HG03460 (cell line): ENCODE results near the gene AGAP1.

Experiments used
- ATAC-seq: cut with Tn5 transposase; IDR thresholded peaks from one replicate; pipeline ENCODE4 v1.9.1; 2021; ENCODE audit not compliant: unreplicated experiment

AGAP1 gene

GRCh38 chr2:235726554-235726953, 232.7 kb downstream of the AGAP1 start:
- ATAC-seq, result no peak

DNA sequence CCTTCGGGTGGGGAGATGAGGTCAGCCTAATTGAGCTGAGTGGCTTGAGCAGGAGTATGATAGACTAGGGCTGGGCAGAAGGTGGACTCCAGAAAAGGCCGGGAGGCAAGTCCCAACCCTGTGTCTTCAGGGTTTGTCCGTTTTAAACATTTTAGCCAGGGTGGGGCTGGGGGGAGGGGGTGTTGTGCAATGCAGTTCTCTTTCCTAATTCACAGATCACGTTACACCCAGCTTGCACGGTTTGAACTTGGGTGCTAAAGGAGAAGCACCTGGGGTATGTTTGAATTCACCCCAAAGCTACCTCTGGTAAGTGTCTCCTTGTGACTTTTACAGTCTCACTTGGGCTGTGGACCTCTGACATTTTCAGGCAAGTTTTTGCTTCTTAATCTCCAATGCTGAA, 233.3 kb downstream of the AGAP1 start:
- no peak for ATAC-seq

DNA sequence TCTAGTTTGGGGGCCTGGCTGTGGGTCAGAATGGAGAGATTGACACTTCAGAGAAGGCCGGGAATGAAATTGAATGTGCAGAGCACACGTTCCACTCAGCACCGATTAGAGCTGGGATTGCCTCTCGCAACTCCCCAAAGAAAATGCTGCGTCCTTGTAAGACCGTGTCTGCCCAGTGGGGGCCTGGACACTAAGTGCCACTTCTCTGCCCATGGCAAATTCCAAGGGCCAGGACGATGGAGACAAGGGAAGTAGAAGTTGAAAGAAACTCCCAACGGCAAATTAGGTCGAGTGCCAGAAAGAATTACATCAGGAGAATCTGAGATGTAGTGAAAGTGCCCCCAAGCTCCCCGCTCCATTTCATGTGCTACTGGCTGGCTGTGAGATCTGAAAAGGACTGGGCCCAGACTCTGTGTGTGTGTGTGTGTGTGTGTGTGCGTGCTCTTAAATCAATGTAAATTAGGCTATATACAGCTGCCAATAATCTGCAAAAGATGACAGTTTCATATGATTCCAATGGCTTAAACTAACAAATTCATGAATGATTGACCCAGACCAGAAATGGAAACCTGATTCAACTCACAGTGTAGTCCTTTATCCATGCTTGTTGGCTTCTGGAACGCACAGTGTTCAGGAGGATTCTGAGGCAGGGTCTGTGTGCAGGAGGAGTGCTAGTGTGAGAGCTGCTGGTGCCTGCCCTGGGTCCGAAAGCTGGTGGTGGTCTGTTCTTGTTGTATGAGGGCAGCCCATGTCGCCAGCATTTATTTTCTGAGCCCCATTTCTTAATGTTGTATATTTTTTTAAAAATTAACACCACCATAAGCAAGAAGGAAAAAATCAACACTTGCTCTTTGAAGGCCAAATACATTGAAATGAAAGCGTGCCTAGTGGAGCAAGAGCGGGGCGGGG, 234.3 kb downstream of the AGAP1 start:
- ATAC-seq, result no peak

DNA sequence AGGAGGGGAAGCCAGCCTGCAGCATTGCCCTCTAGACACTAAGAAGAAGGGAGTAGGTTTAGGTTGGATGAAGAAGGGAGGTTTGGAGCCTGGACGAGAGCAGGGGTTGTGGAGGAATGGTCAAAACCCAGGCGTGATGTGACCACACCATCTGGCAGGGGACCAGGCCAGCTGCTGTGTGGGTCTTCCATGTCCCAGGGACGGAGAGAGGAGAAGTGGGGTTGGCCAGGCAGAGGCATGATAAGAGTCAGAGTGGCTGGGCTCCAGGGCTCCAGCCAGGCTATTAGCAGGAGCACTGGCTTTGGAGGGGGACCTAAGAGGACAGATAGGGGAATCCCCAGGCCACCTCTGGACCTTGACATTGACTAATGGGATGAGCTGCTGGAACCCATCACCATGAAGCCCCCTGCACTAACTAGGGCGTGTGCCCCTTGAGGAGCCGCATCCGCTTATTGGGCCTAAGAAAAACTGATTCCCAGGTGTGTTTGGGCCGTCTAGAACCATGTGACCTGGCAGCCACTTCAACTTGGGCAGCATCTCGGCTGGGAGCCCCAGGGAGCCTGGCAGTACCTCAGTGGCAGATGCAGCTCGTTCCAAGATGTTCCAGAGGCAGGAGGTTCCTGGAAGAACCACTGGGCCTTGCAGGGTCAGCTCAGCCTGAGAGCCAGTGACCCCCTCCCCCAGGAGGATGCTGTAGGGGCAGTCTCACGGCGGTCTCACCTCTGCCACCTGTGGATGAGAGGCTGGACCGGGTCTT, 235.1 kb downstream of the AGAP1 start:
- no peak for ATAC-seq

DNA sequence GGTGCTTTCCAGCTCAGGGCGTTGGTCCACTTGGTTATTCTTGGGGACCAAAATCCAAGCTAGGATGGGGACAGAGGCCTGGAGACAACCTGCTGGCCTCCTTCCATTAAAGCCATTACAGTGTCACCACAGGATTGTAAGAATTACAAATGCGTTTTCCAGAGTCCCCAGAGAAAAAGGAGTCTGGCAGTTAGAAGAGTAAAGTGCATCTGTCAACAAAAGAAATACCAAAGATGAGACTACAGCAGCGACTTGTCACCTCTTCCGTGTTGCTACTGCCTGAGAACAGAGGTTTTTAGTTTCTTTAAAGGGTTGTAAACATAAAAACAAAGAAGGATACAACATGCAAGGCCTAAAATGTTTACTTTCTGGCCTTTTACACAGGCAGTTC, 235.7 kb downstream of the AGAP1 start:
- ATAC-seq, result no peak

GRCh38 chr2:235730115-235730514, 236.3 kb downstream of the AGAP1 start:
- ATAC-seq, result no peak

GRCh38 chr2:235733761-235734160, 239.9 kb downstream of the AGAP1 start:
- ATAC-seq, result no peak

DNA sequence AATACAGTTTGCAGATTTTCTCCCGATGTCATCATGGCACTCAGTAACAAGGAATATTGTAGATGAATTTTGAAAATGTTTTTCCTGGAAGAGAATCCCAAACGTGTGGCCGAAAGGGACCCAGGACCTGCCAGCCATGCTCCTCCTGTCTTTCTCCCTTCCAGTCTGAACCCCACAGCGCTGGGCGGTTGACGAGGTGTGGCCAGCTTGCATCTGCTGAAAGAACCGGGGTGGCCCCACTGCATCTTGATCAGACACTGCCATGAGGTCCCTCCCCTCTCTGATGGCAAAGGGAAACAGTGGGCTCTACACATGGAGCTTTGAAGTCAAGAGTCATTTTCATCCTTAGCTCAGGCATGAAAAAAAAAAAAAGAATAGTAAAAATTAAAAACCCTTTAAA, 240.3 kb downstream of the AGAP1 start:
- no peak for ATAC-seq

DNA sequence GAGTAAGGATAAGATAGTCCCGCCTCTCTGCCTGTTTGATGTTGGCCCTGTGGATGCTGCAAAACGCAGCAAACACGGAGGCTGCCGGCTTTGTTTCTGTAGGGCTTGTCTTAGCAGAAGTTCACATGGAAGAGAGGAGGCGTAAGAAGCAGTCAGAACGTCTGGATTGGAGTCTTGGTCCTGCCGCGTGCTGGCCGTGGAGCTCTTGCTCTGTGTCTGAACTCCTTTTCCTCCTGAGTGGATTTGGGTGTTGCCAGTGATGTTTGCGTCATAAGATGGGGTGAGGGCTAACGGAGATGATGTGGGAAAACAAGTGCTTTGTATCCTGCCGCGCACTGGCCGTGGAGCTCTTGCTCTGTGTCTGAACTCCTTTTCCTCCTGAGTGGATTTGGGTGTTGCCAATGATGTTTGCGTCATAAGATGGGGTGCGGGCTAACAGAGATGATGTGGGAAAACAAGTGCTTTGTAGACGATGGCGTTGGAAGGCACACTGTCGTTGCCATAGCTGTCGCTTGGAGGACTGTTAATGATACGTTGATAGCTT, 240.9 kb downstream of the AGAP1 start:
- no peak for ATAC-seq

- no peak for ATAC-seq
Observed at GRCh38 chr2:235737396-235737795, 243.6 kb downstream of the AGAP1 start.

- ATAC-seq, result no peak
Observed at GRCh38 chr2:235737840-235738239, 244.0 kb downstream of the AGAP1 start.

- ATAC-seq, result no peak
Observed at GRCh38 chr2:235739704-235740415, 246.0 kb downstream of the AGAP1 start.

- no peak for ATAC-seq
Observed at GRCh38 chr2:235740821-235741220, 247.0 kb downstream of the AGAP1 start.

DNA sequence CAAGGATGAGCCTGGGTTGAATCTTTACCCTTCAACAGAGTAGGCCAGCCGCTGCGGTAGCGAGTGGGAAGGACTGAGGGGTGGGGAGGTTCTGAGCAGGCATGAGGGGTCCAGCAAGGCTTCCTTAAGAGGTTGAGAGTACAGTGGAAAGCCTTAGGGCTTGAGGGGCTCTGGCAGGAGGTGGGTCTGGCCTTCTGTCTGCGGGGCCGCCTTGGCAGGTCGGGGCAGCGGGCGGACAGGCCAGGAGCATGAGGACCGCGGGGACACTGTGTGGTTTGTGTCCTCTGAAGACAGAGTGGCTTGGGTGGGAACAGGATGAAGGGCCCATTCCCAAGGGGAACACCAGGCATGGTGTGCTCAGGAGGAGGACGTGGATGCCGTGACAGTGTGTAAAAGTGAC, 250.3 kb downstream of the AGAP1 start:
- ATAC-seq, result no peak

- ATAC-seq, result no peak
Observed at GRCh38 chr2:235745597-235745996, 251.8 kb downstream of the AGAP1 start.

DNA sequence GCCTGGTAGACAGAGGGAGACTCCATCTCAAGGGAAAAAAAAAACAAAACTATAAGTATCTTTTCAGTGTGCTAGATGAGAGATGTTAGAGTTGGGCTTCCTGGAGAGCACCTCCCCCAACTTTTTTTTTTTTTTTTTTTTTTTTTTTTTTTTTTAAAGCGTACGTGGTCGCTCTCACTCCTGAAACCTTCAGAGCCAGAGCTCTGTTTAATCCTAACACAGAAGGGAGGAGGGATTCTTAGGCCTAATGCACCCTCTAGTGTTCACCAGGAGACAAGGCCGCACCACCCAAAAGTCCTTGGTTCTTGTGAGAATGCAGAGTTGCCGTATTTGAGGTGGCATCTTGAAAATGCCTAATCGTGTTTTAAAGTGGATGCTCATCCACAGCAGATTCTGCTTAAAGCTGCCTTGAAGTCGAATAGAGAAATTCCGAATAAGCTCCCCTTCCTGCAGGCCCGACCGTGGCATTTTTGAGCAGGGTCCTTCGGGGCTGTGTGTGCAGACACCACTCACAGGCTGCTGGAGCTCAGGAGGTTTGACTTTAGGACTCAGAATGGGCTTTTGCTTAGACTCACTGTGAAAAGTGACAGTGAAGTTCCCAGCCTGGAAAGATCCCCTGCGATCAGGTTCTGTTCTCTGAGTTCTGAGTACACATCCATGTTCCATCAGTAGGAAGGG, 252.6 kb downstream of the AGAP1 start:
- ATAC-seq, result no peak

GRCh38 chr2:235747001-235747785, 253.3 kb downstream of the AGAP1 start:
- ATAC-seq, result no peak

GRCh38 chr2:235747786-235748091, 253.9 kb downstream of the AGAP1 start:
- no peak for ATAC-seq

GRCh38 chr2:235749121-235749770, 255.4 kb downstream of the AGAP1 start:
- no peak for ATAC-seq

- ATAC-seq, result no peak
Observed at GRCh38 chr2:235749771-235750160, 255.9 kb downstream of the AGAP1 start.
